H1 (cell line): ENCODE data around the gene SEMA3F. TPM values are rescaled to one million over a fixed set of nuclear protein-coding genes. Genes with fewer than 3 reads are reported as not detected.

Source experiments
- CTCF ChIA-PET: fragments of 300-600 bp; sonication (Branson Sonifier 250); formaldehyde crosslinking; loops from one replicate; lab custom pipeline; 2021; ENCODE audit not compliant: partially characterized antibody; lab: Charles Lee
- POLR2A ChIA-PET: fragments of 300-600 bp; sonication (Branson Sonifier 250); formaldehyde crosslinking; loops from one replicate; lab custom pipeline; 2021; ENCODE audit warnings: inconsistent platforms; ENCODE audit not compliant: partially characterized antibody; lab: Charles Lee
- DNase-seq, 2 experiments: peaks; one replicate each; pipeline versions ENCODE4 v3.0.0 to v3.0.0-alpha.2; 2010 to 2022; ENCODE audit warnings: low spot score in 2 of 2, low read depth in 1 of 2, mixed read lengths in 1 of 2
- FAIRE-seq: peaks from 2 replicates; lab custom pipeline; 2011; peaks lifted over from hg19 to GRCh38; lab: Jason Lieb, UNC
- H2AFZ ChIP-seq: 2 replicates; pipeline ENCODE4 v1.8.1; 2012; ENCODE audit warnings: low read length, inconsistent platforms
- H2AK5ac ChIP-seq: 2 replicates; pipeline ENCODE4 v1.6.1; 2013; ENCODE audit warnings: low read depth, low read length
- H2BK120ac ChIP-seq: replicated peaks from 2 replicates; pipeline ENCODE3; 2013; ENCODE audit warnings: low read depth, low read length, inconsistent platforms
- H2BK12ac ChIP-seq: 2 replicates; pipeline ENCODE4 v1.6.1; 2013; ENCODE audit warnings: low read depth, low read length
- H2BK15ac ChIP-seq: 2 replicates; pipeline ENCODE4 v1.6.1; 2013; ENCODE audit warnings: low read length
- H2BK20ac ChIP-seq: 2 replicates; pipeline ENCODE4 v1.6.1; 2013; ENCODE audit warnings: low read length
- H2BK5ac ChIP-seq: 2 replicates; pipeline ENCODE4 v1.6.1; 2013; ENCODE audit warnings: low read depth, low read length
- H3K14ac ChIP-seq: 2 replicates; pipeline ENCODE4 v1.6.1; 2013; ENCODE audit warnings: inconsistent platforms; ENCODE audit not compliant: insufficient read length
- H3K18ac ChIP-seq: 2 replicates; pipeline ENCODE4 v1.6.1; 2013; ENCODE audit warnings: low read length; ENCODE audit errors: extremely low read depth
- H3K23ac ChIP-seq: 2 replicates; pipeline ENCODE4 v1.6.1; 2013; ENCODE audit warnings: inconsistent platforms; ENCODE audit not compliant: insufficient read length
- H3K23me2 ChIP-seq: 2 replicates; pipeline ENCODE4 v1.6.1; 2013; ENCODE audit warnings: low read depth, low read length
- H3K27ac ChIP-seq: 2 replicates; pipeline ENCODE4 v1.6.1; 2011; ENCODE audit warnings: low read depth, low read length, inconsistent platforms
- H3K27me3 ChIP-seq, 4 experiments: replicated peaks in 1 of 4; 1 replicate in 1 of 4; 2 replicates in 3 of 4; pipeline versions ENCODE4 v1.6.1 to v1.8.1; 2011 to 2013; ENCODE audit warnings: low read length in 3 of 4, mild to moderate bottlenecking in 3 of 4, inconsistent platforms in 2 of 4, mixed read lengths in 2 of 4, moderate library complexity in 1 of 4; ENCODE audit not compliant: control insufficient read depth in 3 of 4, insufficient read depth in 3 of 4; ENCODE audit errors: extremely low read depth in 1 of 4
- H3K36me3 ChIP-seq, 4 experiments: 2 replicates each; pipeline versions ENCODE4 v1.6.1 to v1.8.1; 2011 to 2013; ENCODE audit warnings: mild to moderate bottlenecking in 4 of 4, low read length in 3 of 4, moderate library complexity in 2 of 4, control low read depth in 1 of 4, inconsistent platforms in 1 of 4; ENCODE audit not compliant: insufficient read depth in 4 of 4, control insufficient read depth in 2 of 4
- H3K4ac ChIP-seq: replicated peaks from 2 replicates; pipeline ENCODE3; 2013; ENCODE audit warnings: low read length, low read depth, mixed read lengths, inconsistent platforms; ENCODE audit not compliant: insufficient read length
- H3K4me1 ChIP-seq, 4 experiments: replicated peaks in 1 of 4; 1 replicate in 1 of 4; 2 replicates in 3 of 4; pipeline versions ENCODE4 v1.6.1 to v1.8.1; 2011 to 2013; ENCODE audit warnings: low read length in 3 of 4, inconsistent platforms in 2 of 4, mixed read lengths in 1 of 4; ENCODE audit not compliant: insufficient read depth in 4 of 4, control insufficient read depth in 3 of 4
- H3K4me2 ChIP-seq, 2 experiments: 2 replicates each; pipeline versions ENCODE4 v1.6.1 to v1.8.1; 2011 to 2013; ENCODE audit warnings: low read depth in 2 of 2, low read length in 2 of 2, control low read depth in 1 of 2, inconsistent platforms in 1 of 2, mild to moderate bottlenecking in 1 of 2; ENCODE audit not compliant: insufficient read depth in 1 of 2
- H3K4me3 ChIP-seq, 4 experiments: fragments of 200-600, 300-600 bp in 1 of 4; sonication (generic), shearing (Covaris generic), sonication (Bioruptor Twin) in 1 of 4; 2 replicates each; pipeline versions ENCODE4 v1.5.1 to v1.8.1; 2011 to 2016; ENCODE audit warnings: low read length in 4 of 4, low read depth in 3 of 4, control low read depth in 2 of 4, inconsistent platforms in 2 of 4, mild to moderate bottlenecking in 2 of 4, mixed read lengths in 1 of 4, moderate library complexity in 1 of 4; ENCODE audit not compliant: insufficient read depth in 2 of 4; ENCODE audit errors: extremely low read depth in 1 of 4
- H3K56ac ChIP-seq: replicated peaks from 2 replicates; pipeline ENCODE3; 2013; ENCODE audit warnings: low read depth, mild to moderate bottlenecking, mixed read lengths, low read length, inconsistent platforms; ENCODE audit not compliant: insufficient read length
- H3K79me1 ChIP-seq: 2 replicates; pipeline ENCODE4 v1.6.1; 2013; ENCODE audit warnings: low read depth, low read length, control low read depth
- H3K79me2 ChIP-seq, 2 experiments: 2 replicates each; pipeline versions ENCODE4 v1.6.1 to v1.8.1; 2012 to 2013; ENCODE audit warnings: low read length in 2 of 2, mild to moderate bottlenecking in 2 of 2, inconsistent platforms in 1 of 2; ENCODE audit not compliant: insufficient read depth in 2 of 2, control insufficient read depth in 1 of 2
- H3K9ac ChIP-seq, 4 experiments: replicated peaks in 1 of 4; 1 replicate in 1 of 4; 2 replicates in 3 of 4; pipeline versions ENCODE4 v1.6.1 to v1.8.1; 2011 to 2013; ENCODE audit warnings: low read depth in 3 of 4, low read length in 3 of 4, control low read depth in 2 of 4, mild to moderate bottlenecking in 2 of 4, moderate library complexity in 2 of 4, inconsistent platforms in 1 of 4; ENCODE audit errors: extremely low read depth in 1 of 4
- H3K9me3 ChIP-seq, 2 experiments: 2 replicates each; pipeline versions ENCODE4 v1.6.1 to v1.8.1; 2012 to 2013; ENCODE audit warnings: mild to moderate bottlenecking in 2 of 2, moderate library complexity in 2 of 2, control low read depth in 1 of 2, inconsistent platforms in 1 of 2, low read depth in 1 of 2, low read length in 1 of 2, mixed read lengths in 1 of 2; ENCODE audit not compliant: insufficient read depth in 2 of 2
- H4K20me1 ChIP-seq, 2 experiments: replicated peaks in 1 of 2; 2 replicates each; pipeline versions ENCODE3 to v1.8.1; 2011 to 2013; ENCODE audit warnings: inconsistent platforms in 2 of 2, low read length in 2 of 2, mild to moderate bottlenecking in 1 of 2; ENCODE audit not compliant: insufficient read depth in 2 of 2, control insufficient read depth in 1 of 2
- H4K5ac ChIP-seq: 2 replicates; pipeline ENCODE4 v1.6.1; 2013; ENCODE audit warnings: low read length, low read depth, mixed read lengths, inconsistent platforms; ENCODE audit not compliant: insufficient read length
- H4K8ac ChIP-seq: 2 replicates; pipeline ENCODE4 v1.8.0; 2013; ENCODE audit warnings: mild to moderate bottlenecking, moderate library complexity, low read length, inconsistent platforms; ENCODE audit not compliant: insufficient read depth; ENCODE audit errors: extremely low read depth
- H4K91ac ChIP-seq: replicated peaks from 2 replicates; pipeline ENCODE3; 2013; ENCODE audit warnings: low read length, mixed read lengths, inconsistent platforms; ENCODE audit not compliant: insufficient read length
- BACH1 ChIP-seq: IDR thresholded peaks from 2 replicates; pipeline ENCODE4 v1.6.1; 2012; ENCODE audit warnings: low read length, improper control_type of control experiment
- CBX5 ChIP-seq: fragments of 300-800, 300-1000 bp; sonication (generic); IDR thresholded peaks from 2 replicates; pipeline ENCODE4 v1.7.1; 2016; ENCODE audit warnings: antibody characterized with exemption, low read length, low read depth
- CREB1 ChIP-seq: IDR thresholded peaks from 2 replicates; pipeline ENCODE4 v1.6.1; 2012; ENCODE audit warnings: inconsistent platforms
- EP300 ChIP-seq, 2 experiments: IDR thresholded peaks; 1 replicate in 1 of 2; 2 replicates in 1 of 2; pipeline ENCODE4 v1.6.1; 2011 to 2012; ENCODE audit warnings: low read depth in 2 of 2, low read length in 2 of 2, mild to moderate bottlenecking in 2 of 2, borderline replicate concordance in 1 of 2, inconsistent platforms in 1 of 2, moderate library complexity in 1 of 2
- GTF2F1 ChIP-seq: IDR thresholded peaks from 2 replicates; pipeline ENCODE4 v1.6.1; 2012; ENCODE audit warnings: low read depth, low read length, improper control_type of control experiment, borderline replicate concordance
- KDM1A ChIP-seq: fragments of 200-600, 300-600 bp; sonication (generic); IDR thresholded peaks from 2 replicates; pipeline ENCODE4 v1.7.1; 2016; ENCODE audit warnings: mild to moderate bottlenecking, low read length, borderline replicate concordance
- POLR2A ChIP-seq, 2 experiments: IDR thresholded peaks; 1 replicate in 1 of 2; 2 replicates in 1 of 2; pipeline ENCODE4 v1.6.1; 2011; ENCODE audit warnings: low read depth in 2 of 2, low read length in 2 of 2, mild to moderate bottlenecking in 2 of 2; ENCODE audit errors: control extremely low read depth in 1 of 2
- SIN3A ChIP-seq, 2 experiments: IDR thresholded peaks in 1 of 2; conservative IDR thresholded peaks in 1 of 2; 2 replicates each; pipeline ENCODE4 v1.6.1; 2011 to 2012; ENCODE audit warnings: low read length in 2 of 2, improper control_type of control experiment in 1 of 2, low read depth in 1 of 2, mild to moderate bottlenecking in 1 of 2
- SP4 ChIP-seq: IDR thresholded peaks from 2 replicates; pipeline ENCODE4 v1.6.1; 2012; ENCODE audit warnings: low read length, inconsistent platforms
- TAF1 ChIP-seq: IDR thresholded peaks from 2 replicates; pipeline ENCODE4 v1.6.1; 2011; ENCODE audit warnings: mild to moderate bottlenecking, low read depth, low read length
- TAF7 ChIP-seq: optimal IDR thresholded peaks from 2 replicates; pipeline ENCODE3; 2011; ENCODE audit warnings: low read depth, mild to moderate bottlenecking, inconsistent platforms, low read length, moderate library complexity, borderline replicate concordance
- YY1 ChIP-seq: IDR thresholded peaks from 2 replicates; pipeline ENCODE4 v1.6.1; 2011; ENCODE audit warnings: low read depth, mild to moderate bottlenecking, low read length
- WGBS, 2 experiments: shearing (Covaris generic) in 1 of 2; methylation state at CpG; one replicate each; pipeline versions ENCODE4 v1.1.6 to v1.1.7; 2013 to 2015; ENCODE audit warnings: low lambda C conversion rate in 2 of 2, mixed read lengths in 2 of 2, inconsistent platforms in 1 of 2, low coverage in 1 of 2, missing lambda C conversion rate in 1 of 2; ENCODE audit not compliant: insufficient replicate concordance in 2 of 2, insufficient coverage in 1 of 2, insufficient read length in 1 of 2; ENCODE audit errors: extremely low coverage in 1 of 2, missing lambda C conversion rate in 1 of 2; 5-methylcytosine and 5-hydroxymethylcytosine counted together
- polyA plus RNA-seq, 7 experiments: library from polyadenylated mRNA; depleted of rRNA in 3 of 7; stranded (reverse) in 5 of 7; unstranded in 2 of 7; fragments of >200 nt in 5 of 7; fragments of 200-250 nt in 2 of 7; gene quantifications; 1 replicate in 5 of 7; 2 replicates in 1 of 7; 4 replicates in 1 of 7; pipeline versions ENCODE4 v1.2.1 to v1.2.3, GENCODE V29; 2011 to 2013; ENCODE audit warnings: missing spikeins in 2 of 7, mixed read lengths in 2 of 7
- total RNA-seq: library from RNA; stranded (reverse); fragmentation: NEBNext Ultra II Directional; extraction: Animal tissue kit (Norgen Biotek cat#: 25700); gene quantifications from 2 replicates; pipeline ENCODE4 v1.2.1, GENCODE V29; 2021

The SEMA3F gene
- total and polyA plus RNA-seq, 2 of the 8 experiments (the other 6 are each of a cell fraction or from before 2014, with no cell fraction given): 20.3 to 37.0 TPM

- Histone ChIP-seq H3K27me3 (no peaks in the 10 kb centered on the region; a peak in 1 of 7 replicates), H3K79me1 (peaks cover 7% of the 10 kb centered on the region), H3K14ac (no peak overlapping the region), H4K91ac (peak overlapping the region; percentile 52), H2BK120ac (no peak overlapping the region), H3K4ac (peak overlapping the region; percentile 57), H3K4me3 (peak overlapping the region; percentile 86 to 93 (median 90)), H4K20me1 (peaks cover 13 to 38% of the 10 kb centered on the region in 2 experiments), H2BK15ac (0 out of 2 replicates have a peak overlapping the region, but pooled peaks have one; percentile 16), H3K27ac (0 out of 2 replicates have a peak overlapping the region, but pooled peaks have one; percentile 61), H3K18ac (peak overlapping the region; percentile 93), H3K79me2 (peaks cover 12 to 52% of the 10 kb centered on the region in 2 experiments), H2BK12ac (0 out of 2 replicates have a peak overlapping the region, but pooled peaks have one; percentile 17), H4K8ac (peak overlapping the region; percentile 81; the same call in 1 of the 2 replicates), H2AFZ (no peak overlapping the region), H2BK5ac (peak overlapping the region; percentile 92; the same call in 1 of the 2 replicates), H3K9me3 (no peaks in the 10 kb centered on the region), H3K23me2 (peaks cover 20% of the 10 kb centered on the region; the same call in 1 of the 2 replicates), H3K23ac (no peak overlapping the region), H3K36me3 (no peaks in the 10 kb centered on the region), H2AK5ac (no peak overlapping the region), H3K4me1 (peaks cover 6 to 45% (median 41%) of the 10 kb centered on the region in 4 experiments), H4K5ac (no peak overlapping the region), H3K9ac (peak overlapping the region; percentile 72 to 83 (median 79)), H3K4me2 (peak overlapping the region; percentile 82 to 96), H2BK20ac (no peak overlapping the region), H3K56ac (peak overlapping the region; percentile 24)
- DNase-seq (peak in 1 of 2 experiments; percentile 60), FAIRE-seq (no peak)
- WGBS, 2 experiments: 6% methylated on average over 12 of the region's 13 CpGs; no CpG with 5 or more reads in 1 of the 2 experiments
- ChIA-PET CTCF (interaction anchor here (12.9 to 53.5 kb wide), 3 partner anchors 15 to 43 kb away, joined by 121 to 2149 read pairs (median 2149); partner anchors contain the start of genes GNAI2, GNAT1, LSMEM2 and SEMA3B), POLR2A (interaction anchor here (0.7 to 4.1 kb wide), 4 partner anchors 9 to 29 kb away, joined by 4 to 33 read pairs (median 16); no protein-coding TSS in a partner anchor)
- TF ChIP-seq GTF2F1 (no peak), TAF7 (no peak), SP4 (no peak), CREB1 (no peak), YY1 (no peak), SIN3A (conservative IDR thresholded peaks at IDR 0.05 in 1 of 2, IDR thresholded peaks at IDR 0.05 in 1 of 2; ENCODE audit: low read depth in 1 of 2, low read length in 2 of 2) (0 out of 4 replicates have a peak, but pooled peaks of 1 of the 2 experiments have one; percentile 24), EP300 (IDR thresholded peaks at IDR 0.05; ENCODE audit: borderline replicate concordance in 1 of 2, low read depth in 2 of 2, low read length in 2 of 2) (no peak), BACH1 (no peak), CBX5 (no peak), POLR2A (IDR thresholded peaks at IDR 0.05; ENCODE audit: control extremely low read depth in 1 of 2, low read depth in 2 of 2, low read length in 2 of 2) (0 out of 3 replicates have a peak, but pooled peaks of 1 of the 2 experiments have one; percentile 33), TAF1 (no peak), KDM1A (no peak)
Measured at GRCh38 chr3:50236484-50237132, 81.5 kb downstream of the SEMA3F start.
